Aorta (tissue), 5 donors: ENCODE data around the gene STX3. TPM values are rescaled to one million over a fixed set of nuclear protein-coding genes. Genes with fewer than 3 reads are reported as not detected.
"Not testable (repeated sequence)": the region's sequence is repeated elsewhere in the genome, so short reads cannot be mapped to it uniquely, and the experiment has no call there.

Source experiments
- ATAC-seq: fragments of 200-7000 bp; cut with Tn5 transposase; one replicate; pipeline ENCODE4 v1.9.1; 2022; ENCODE audit warnings: moderate library complexity; ENCODE audit not compliant: low FRiP score
- DNase-seq, 2 donors: peaks; one replicate each; pipeline ENCODE4 v3.0.0-alpha.2; 2020
- H3K27ac ChIP-seq, 2 donors: one replicate each; pipeline ENCODE4 v1.5.1; 2013; ENCODE audit warnings: low read length in 2 of 2, mild to moderate bottlenecking in 2 of 2, moderate library complexity in 2 of 2, control low read depth in 1 of 2, inconsistent platforms in 1 of 2, low read depth in 1 of 2
- H3K27me3 ChIP-seq, 2 donors: one replicate each; pipeline ENCODE4 v1.6.1; 2013; ENCODE audit warnings: control low read depth in 1 of 2, low read length in 1 of 2, mild to moderate bottlenecking in 1 of 2, moderate library complexity in 1 of 2; ENCODE audit not compliant: insufficient read depth in 2 of 2, control insufficient read depth in 1 of 2
- H3K36me3 ChIP-seq, 2 donors: one replicate each; pipeline ENCODE4 v1.6.1; 2013; ENCODE audit warnings: control low read depth in 1 of 2, low read length in 1 of 2, mild to moderate bottlenecking in 1 of 2; ENCODE audit not compliant: insufficient read depth in 2 of 2, control insufficient read depth in 1 of 2
- H3K4me1 ChIP-seq, 2 donors: one replicate each; pipeline ENCODE4 v1.6.1; 2013; ENCODE audit warnings: low read length in 2 of 2, control low read depth in 1 of 2, mild to moderate bottlenecking in 1 of 2, moderate library complexity in 1 of 2; ENCODE audit not compliant: insufficient read depth in 2 of 2, control insufficient read depth in 1 of 2
- H3K4me3 ChIP-seq, 2 donors: one replicate each; pipeline ENCODE4 v1.5.1; 2013; ENCODE audit warnings: low read length in 2 of 2, control low read depth in 1 of 2, mild to moderate bottlenecking in 1 of 2
- H3K9me3 ChIP-seq: one replicate; pipeline ENCODE4 v1.6.1; 2013; ENCODE audit warnings: mild to moderate bottlenecking, low read length; ENCODE audit not compliant: control insufficient read depth
- WGBS, 2 donors: extraction: QIAGEN DNeasy Blood & Tissue Kit; methylation state at CpG; one replicate each; pipeline ENCODE4 v1.1.7; 2013; 5-methylcytosine and 5-hydroxymethylcytosine counted together
- intact Hi-C, 2 donors: fragments of 100-400 bp; cut with DNase I; formaldehyde crosslinking; loops; one replicate each; pipeline versions ENCODE4 v1.14.2 to v1.15.0; 2022
- polyA plus RNA-seq, 2 donors: library from polyadenylated mRNA; stranded (reverse); fragments of 200-250 nt; gene quantifications; one replicate each; pipeline ENCODE4 v1.2.3, GENCODE V29; 2013
- total RNA-seq, 2 donors: library from RNA; stranded (reverse); fragmentation: NEBNext Ultra II Directional; extraction: Animal tissue kit (Norgen Biotek cat#: 25700); gene quantifications; one replicate each; pipeline ENCODE4 v1.2.1, GENCODE V29; 2021
- donor health status: healthy with polysubstance abuse.
- donor health status: Bipolar disorder and iron deficiency.
- donor health status: DM: no; HTN: no; CAD: no.
- donor health status: DM: no; HTN: no; CAD: no.
- donor health status: DM: yes; HTN: yes; CAD: no.

The STX3 gene
- total and polyA plus RNA-seq, 4 donors = 12.7 to 23.2 (median 21.7) TPM

GRCh38 chr11:59847626-59848025 is 92.5 kb downstream of the STX3 start:
- intact Hi-C loops = no loop called here
- 70 to 82% methylated on average over 3 of the region's 3 CpGs for WGBS, 2 donors
- no peak overlapping the region for H3K27ac ChIP-seq

DNA sequence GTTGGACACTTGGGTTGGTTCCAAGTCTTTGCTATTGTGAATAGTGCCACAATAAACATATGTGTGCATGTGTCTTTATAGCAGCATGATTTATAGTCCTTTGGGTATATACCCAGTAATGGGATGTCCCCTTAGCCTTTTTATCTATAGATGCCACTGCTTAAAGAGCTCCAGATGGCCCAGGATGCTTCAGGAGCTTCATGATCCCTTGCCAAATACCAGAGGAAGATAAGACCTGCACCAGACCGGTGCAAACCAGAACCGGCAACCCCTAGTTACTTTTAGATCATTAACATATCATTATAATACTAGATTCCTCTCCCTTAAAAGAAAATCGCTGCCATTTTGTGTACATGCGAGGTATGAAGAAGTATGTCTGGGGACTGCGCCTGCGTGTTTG is 93.3 kb downstream of the STX3 start:
- ATAC-seq, H3K4me1 ChIP-seq, H3K27ac ChIP-seq, H3K27me3 ChIP-seq, H3K9me3 ChIP-seq, H3K36me3 ChIP-seq, DNase-seq, intact Hi-C loops, H3K4me3 ChIP-seq: not testable (repeated sequence)
- 89 to 93% methylated on average over 6 of the region's 6 CpGs for WGBS, 2 donors

More at GRCh38 chr11:59847626-59848025, 92.5 kb downstream of the STX3 start:
- H3K36me3 ChIP-seq = no peaks in the 10 kb centered on the region
- no peaks in the 10 kb centered on the region for H3K27me3 ChIP-seq
- H3K4me1 ChIP-seq = no peaks in the 10 kb centered on the region
- DNase-seq (no peak), ATAC-seq (no peak)
- no peak overlapping the region for H3K4me3 ChIP-seq
- H3K9me3 ChIP-seq = no peaks in the 10 kb centered on the region

GRCh38 chr11:59849129-59849528 is 94.0 kb downstream of the STX3 start:
- H3K27ac ChIP-seq = no peak overlapping the region
- H3K27me3 ChIP-seq = no peaks in the 10 kb centered on the region
- intact Hi-C loops = no loop called here
- DNase-seq (no peak), ATAC-seq (no peak)
- 31 to 33% methylated on average over 2 of the region's 2 CpGs for WGBS, 2 donors
- H3K9me3 ChIP-seq = no peaks in the 10 kb centered on the region
- no peak overlapping the region for H3K4me3 ChIP-seq
- H3K36me3 ChIP-seq = no peaks in the 10 kb centered on the region
- no peaks in the 10 kb centered on the region for H3K4me1 ChIP-seq

DNA sequence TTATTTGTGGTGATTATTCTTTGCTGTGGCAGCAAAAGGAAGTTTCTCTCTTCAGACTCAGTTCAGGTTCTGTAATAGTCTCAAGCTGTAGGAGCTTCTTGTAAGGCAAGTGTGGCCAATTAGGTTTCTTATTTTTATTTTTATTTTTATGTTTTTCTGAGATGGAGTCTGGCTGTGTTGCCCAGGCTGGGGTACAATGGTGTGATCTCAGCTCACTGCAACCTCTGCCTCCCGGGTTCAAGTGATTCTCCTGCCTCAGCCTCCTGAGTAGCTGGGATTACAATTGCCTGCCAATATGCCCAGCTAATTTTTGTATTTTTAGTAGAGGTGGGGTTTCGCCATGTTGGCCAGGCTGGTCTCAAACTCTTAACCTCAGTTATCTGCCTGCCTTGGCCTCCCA is 94.4 kb downstream of the STX3 start:
- WGBS, 2 donors = 94 to 96% methylated on average over 2 of the region's 2 CpGs
- H3K27ac ChIP-seq, H3K9me3 ChIP-seq, H3K27me3 ChIP-seq, H3K36me3 ChIP-seq, H3K4me1 ChIP-seq, intact Hi-C loops, H3K4me3 ChIP-seq, ATAC-seq, DNase-seq: not testable (repeated sequence)

GRCh38 chr11:59851416-59851815 is 96.2 kb downstream of the STX3 start:
- H3K27ac ChIP-seq, DNase-seq, H3K27me3 ChIP-seq, H3K36me3 ChIP-seq, intact Hi-C loops, H3K4me1 ChIP-seq, H3K9me3 ChIP-seq, ATAC-seq, H3K4me3 ChIP-seq: not testable (repeated sequence)
- 84 to 87% methylated on average over 5 of the region's 5 CpGs for WGBS, 2 donors

DNA sequence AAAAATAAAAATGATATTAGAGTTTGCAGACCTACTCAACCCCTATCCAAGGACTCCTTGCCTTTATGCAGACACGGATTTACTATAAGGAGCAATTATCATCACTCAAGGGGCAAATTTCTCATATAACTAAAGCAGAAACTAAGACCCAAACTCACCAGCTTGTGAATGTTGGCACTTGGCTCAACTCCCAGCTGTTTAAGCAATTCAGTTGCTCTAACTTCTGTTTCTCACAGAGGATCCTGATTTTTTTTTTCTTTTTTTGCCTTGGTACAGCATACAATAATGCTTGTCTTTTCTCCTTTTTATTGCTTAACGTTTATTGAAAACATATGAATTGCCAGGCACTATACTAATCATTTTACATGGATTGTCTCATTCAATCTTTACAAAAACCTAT is 99.7 kb downstream of the STX3 start:
- no peaks in the 10 kb centered on the region for H3K27me3 ChIP-seq
- no peak overlapping the region for H3K27ac ChIP-seq
- H3K36me3 ChIP-seq = no peaks in the 10 kb centered on the region
- no peak overlapping the region for H3K4me3 ChIP-seq
- 38 to 49% methylated on average over 2 of the region's 2 CpGs for WGBS, 2 donors
- H3K4me1 ChIP-seq = no peaks in the 10 kb centered on the region
- DNase-seq = no peak
- no peak for ATAC-seq
- intact Hi-C loops = no loop called here
- H3K9me3 ChIP-seq = no peaks in the 10 kb centered on the region

Other genes starting within 250 kb of the STX3 start
- not detected for gene OR4D9, start 243.8 kb upstream of the STX3 start, total RNA-seq
- not detected for gene OR4D9, start 243.8 kb upstream of the STX3 start, polyA plus RNA-seq
- gene OSBP, start 139.6 kb upstream of the STX3 start, total RNA-seq = 10 to 100 TPM; 40.4 to 42.4 TPM
- 10 to 100 TPM; 15.0 to 19.5 TPM for gene OSBP, start 139.6 kb upstream of the STX3 start, polyA plus RNA-seq
- gene PATL1, start 86.3 kb upstream of the STX3 start, total RNA-seq = 10 to 100 TPM; 23.7 to 29.6 TPM
- gene PATL1, start 86.3 kb upstream of the STX3 start, polyA plus RNA-seq = 1 to 10 TPM; 8.2 to 9.6 TPM
- gene OR10V1, start 41.5 kb upstream of the STX3 start, total RNA-seq = not detected
- gene OR10V1, start 41.5 kb upstream of the STX3 start, polyA plus RNA-seq = not detected
- gene MRPL16, start 55.4 kb downstream of the STX3 start, total RNA-seq = 10 to 100 TPM; 25.3 to 29.1 TPM
- gene MRPL16, start 55.4 kb downstream of the STX3 start, polyA plus RNA-seq = 10 to 100 TPM; 25.0 to 46.5 TPM
- not detected for gene CBLIF, start 90.1 kb downstream of the STX3 start, total RNA-seq
- under 1 TPM in 1 of 2 donors, not detected in 1; 0.05 TPM for gene CBLIF, start 90.1 kb downstream of the STX3 start, polyA plus RNA-seq
- gene TCN1, start 111.1 kb downstream of the STX3 start, total RNA-seq = not detected
- not detected for gene TCN1, start 111.1 kb downstream of the STX3 start, polyA plus RNA-seq
- not detected for gene OOSP3, start 123.4 kb downstream of the STX3 start, total RNA-seq
- not detected for gene OOSP3, start 123.4 kb downstream of the STX3 start, polyA plus RNA-seq
- gene OOSP1, start 183.1 kb downstream of the STX3 start, total RNA-seq = not detected
- not detected for gene OOSP1, start 183.1 kb downstream of the STX3 start, polyA plus RNA-seq
- gene OOSP4A, start 208.7 kb downstream of the STX3 start, total RNA-seq = not detected
- gene OOSP4A, start 208.7 kb downstream of the STX3 start, polyA plus RNA-seq = not detected